ENCODE results near the gene NSMCE3.
"Not testable (repeated sequence)": the region's sequence is repeated elsewhere in the genome, so short reads cannot be mapped to it uniquely, and the experiment has no call there.

NSMCE3 gene

GRCh38 chr15:29270976-29271375 is 1.4 kb upstream of the NSMCE3 start:
- DNase-seq (ENCODE audit: low read depth, low spot score), result peak; percentile 31
- H3K27ac ChIP-seq, result peak overlapping the region; percentile 77

- peak overlapping the region; percentile 77 for H3K27ac ChIP-seq
- DNase-seq (ENCODE audit: low read depth, low spot score), result no peak
Observed at GRCh38 chr15:29270169-29270955, 740 bp upstream of the NSMCE3 start.

GRCh38 chr15:29268706-29269484 is 727 bp downstream of the NSMCE3 start:
- H3K27ac ChIP-seq, result peak overlapping the region; percentile 77
- DNase-seq (ENCODE audit: low read depth, low spot score), result no peak

GRCh38 chr15:29266052-29266582 is 3.5 kb downstream of the NSMCE3 start:
- no peak for DNase-seq (ENCODE audit: low read depth, low spot score)
- H3K27ac ChIP-seq, result no peak overlapping the region

DNA sequence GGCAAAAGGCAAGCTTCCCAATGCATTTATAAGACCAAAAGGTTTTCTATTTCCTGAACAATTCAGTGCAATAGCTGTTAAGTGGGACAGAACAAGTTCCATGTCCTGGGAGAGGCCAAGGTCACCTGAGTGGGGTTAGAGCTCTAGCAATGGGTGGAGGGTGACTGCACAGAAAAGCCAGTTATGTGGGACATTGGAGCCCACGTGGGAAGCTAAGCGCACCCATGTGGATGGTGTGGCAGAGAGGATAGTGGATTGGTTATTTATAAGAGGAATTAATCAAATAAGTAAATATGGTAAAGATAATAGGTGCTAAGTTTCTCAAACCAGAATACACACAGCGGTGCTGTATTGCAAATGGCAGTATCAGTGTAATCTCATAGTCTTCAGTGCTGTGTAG is 6.3 kb downstream of the NSMCE3 start:
- no peak for DNase-seq (ENCODE audit: low read depth, low spot score)
- no peak overlapping the region for H3K27ac ChIP-seq

GRCh38 chr15:29262738-29263137 is 6.9 kb downstream of the NSMCE3 start:
- DNase-seq (ENCODE audit: low read depth, low spot score), result no peak
- H3K27ac ChIP-seq, result no peak overlapping the region

- no peak for DNase-seq (ENCODE audit: low read depth, low spot score)
- no peak overlapping the region for H3K27ac ChIP-seq
Observed at GRCh38 chr15:29260896-29261295, 8.7 kb downstream of the NSMCE3 start.

GRCh38 chr15:29259233-29259632 is 10.4 kb downstream of the NSMCE3 start:
- no peak for DNase-seq (ENCODE audit: low read depth, low spot score)
- no peak overlapping the region for H3K27ac ChIP-seq

DNA sequence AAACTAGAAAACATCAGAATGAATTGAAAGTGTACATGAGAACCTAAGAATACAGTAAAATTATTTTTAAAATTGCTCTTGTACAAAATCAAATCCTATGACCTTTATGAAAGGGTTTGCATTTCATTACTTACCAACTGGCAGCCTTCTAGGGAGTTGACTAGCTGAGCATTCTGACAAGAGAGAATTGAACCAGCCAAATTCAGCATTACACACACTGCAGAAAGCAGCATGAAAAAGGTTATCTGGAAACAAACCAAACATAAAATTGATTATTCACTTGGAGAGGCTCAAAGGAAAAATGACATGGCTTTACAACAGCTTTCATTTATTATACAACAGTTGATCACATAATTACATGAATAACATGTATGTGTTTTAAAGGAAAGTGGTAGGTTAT is 17.4 kb downstream of the NSMCE3 start:
- no peak overlapping the region for H3K27ac ChIP-seq
- no peak for DNase-seq (ENCODE audit: low read depth, low spot score)

DNA sequence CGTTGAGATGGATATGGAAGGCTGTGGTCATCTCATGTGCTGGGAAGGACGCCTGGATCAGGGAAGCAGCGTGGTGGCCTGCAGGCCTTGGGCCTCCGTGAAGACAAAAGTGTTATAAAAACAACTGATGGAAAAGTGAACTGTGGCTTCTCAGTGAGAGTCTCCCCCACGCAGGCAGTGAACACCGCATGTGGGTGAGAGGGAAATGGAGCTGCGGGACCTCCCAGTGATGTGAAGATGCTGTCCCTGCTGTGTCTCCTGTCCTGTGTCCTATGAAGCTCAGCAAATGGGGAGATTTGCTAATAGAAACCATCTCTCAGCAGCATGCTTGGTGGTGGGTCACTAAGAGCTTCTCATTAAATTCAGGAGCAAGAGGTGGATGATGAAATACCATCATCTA is 25.1 kb downstream of the NSMCE3 start:
- no peak for DNase-seq (ENCODE audit: low read depth, low spot score)
- no peak overlapping the region for H3K27ac ChIP-seq

DNA sequence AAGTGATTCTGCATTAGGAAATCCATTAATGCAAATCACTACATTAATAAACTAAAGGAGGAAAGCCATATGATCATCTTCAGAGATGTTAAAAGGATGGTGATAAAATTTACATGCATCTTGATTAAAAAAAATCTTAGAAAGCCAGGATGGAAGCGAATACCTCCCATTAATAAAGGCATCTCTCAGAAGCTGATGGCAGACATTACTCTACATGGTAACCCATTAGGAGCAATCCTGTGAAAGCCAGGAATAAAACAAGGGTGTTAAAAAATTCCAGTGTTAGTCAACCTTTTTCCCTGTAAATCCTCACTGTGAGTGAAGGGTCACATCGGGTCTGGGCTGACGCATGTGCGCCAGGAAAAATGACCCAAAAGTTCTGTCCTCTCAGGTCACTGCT is 25.5 kb downstream of the NSMCE3 start:
- no peak for DNase-seq (ENCODE audit: low read depth, low spot score)
- H3K27ac ChIP-seq, result no peak overlapping the region

GRCh38 chr15:29242456-29243242 is 27.0 kb downstream of the NSMCE3 start:
- no peak overlapping the region for H3K27ac ChIP-seq
- no peak for DNase-seq (ENCODE audit: low read depth, low spot score)

- no peak overlapping the region for H3K27ac ChIP-seq
- no peak for DNase-seq (ENCODE audit: low read depth, low spot score)
Observed at GRCh38 chr15:29241207-29241606, 28.4 kb downstream of the NSMCE3 start.

DNA sequence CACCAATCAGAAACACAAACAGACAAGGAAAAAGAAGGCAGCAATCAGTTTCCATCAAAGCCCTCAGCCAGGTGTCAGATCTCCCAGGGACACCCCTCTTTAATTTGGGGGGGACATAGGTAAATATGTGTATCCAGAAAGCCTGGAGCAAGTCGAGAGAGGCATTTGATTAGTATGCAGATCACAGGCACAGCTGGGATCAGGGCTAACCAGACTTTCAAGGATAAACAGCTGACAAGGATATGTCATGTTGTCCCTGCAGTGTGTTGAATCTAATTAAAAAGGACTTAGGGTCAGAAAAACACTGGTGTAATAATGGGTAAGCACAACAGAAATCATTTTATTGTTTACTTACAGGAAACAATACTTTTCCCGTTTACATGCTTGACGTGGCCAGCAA is 30.2 kb downstream of the NSMCE3 start:
- no peak overlapping the region for H3K27ac ChIP-seq
- DNase-seq (ENCODE audit: low read depth, low spot score), result no peak

- no peak overlapping the region for H3K27ac ChIP-seq
- peak; percentile 12 for DNase-seq (ENCODE audit: low read depth, low spot score)
Observed at GRCh38 chr15:29233566-29233965, 36.1 kb downstream of the NSMCE3 start.

GRCh38 chr15:29226436-29227208 is 43.0 kb downstream of the NSMCE3 start:
- no peak for DNase-seq (ENCODE audit: low read depth, low spot score)
- no peak overlapping the region for H3K27ac ChIP-seq

DNA sequence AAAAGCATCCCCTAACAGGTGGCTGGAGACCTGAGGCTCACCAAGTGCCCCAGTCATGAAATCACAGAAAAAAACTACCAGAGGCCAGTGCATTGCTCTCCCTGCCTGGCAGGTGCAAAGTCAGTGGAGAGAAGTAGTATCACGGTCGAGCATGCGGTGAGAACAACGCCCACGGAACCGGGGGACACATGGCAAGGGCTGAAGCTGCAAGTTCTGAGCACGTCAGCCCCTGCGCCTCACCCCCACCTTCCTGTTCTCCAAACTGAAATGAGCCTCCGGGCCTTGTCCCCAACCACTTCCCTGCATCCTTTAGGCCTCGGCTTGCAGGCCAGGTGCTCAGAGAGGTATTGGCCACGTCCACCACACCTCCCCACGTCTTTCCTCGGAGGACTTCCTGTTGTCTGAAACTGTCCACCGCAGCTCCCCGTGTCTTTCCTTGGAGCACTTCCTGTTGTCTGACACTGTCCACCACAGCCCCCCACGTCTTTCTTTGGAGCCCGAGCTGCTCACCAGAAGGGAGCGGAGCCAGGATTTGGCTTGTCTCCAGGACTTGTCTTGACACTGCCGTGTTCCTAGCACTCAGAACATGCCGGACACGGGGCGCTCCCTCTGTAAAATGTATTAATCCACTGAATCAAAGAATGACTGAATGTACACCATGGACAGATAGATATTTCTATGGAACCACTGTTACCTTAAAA is 43.9 kb downstream of the NSMCE3 start:
- DNase-seq (ENCODE audit: low read depth, low spot score), result no peak
- H3K27ac ChIP-seq, result no peak overlapping the region

- not testable (repeated sequence) for DNase-seq (ENCODE audit: low read depth, low spot score); H3K27ac ChIP-seq
Observed at GRCh38 chr15:29224987-29225363, 44.6 kb downstream of the NSMCE3 start.

- not testable (repeated sequence) for H3K27ac ChIP-seq; DNase-seq (ENCODE audit: low read depth, low spot score)
Observed at GRCh38 chr15:29224235-29224986, 45.2 kb downstream of the NSMCE3 start.

Data from epithelial cell of prostate (primary cell).